SK-N-SH treated with all-trans-retinoic acid at 6 μM for 48 hours (cell line): ENCODE measurements around the gene RIPOR2.

Experiments
- ATAC-seq: fragments of 200-7000 bp; cut with Tn5 transposase; 3 replicates; pipeline ENCODE4 v1.9.1; 2020; ENCODE audit warnings: mild to moderate bottlenecking, moderate library complexity
- ARNTL ChIP-seq: fragments of 450-650 bp; formaldehyde crosslinking; IDR thresholded peaks from 2 replicates; pipeline ENCODE4 v1.5.0; 2020; ENCODE audit warnings: low read depth, mild to moderate bottlenecking, moderate library complexity, borderline replicate concordance
- CREB5 ChIP-seq: fragments of 250-450 bp; sonication (Bioruptor Pico); IDR thresholded peaks from 2 replicates; pipeline ENCODE4 v1.5.1; 2020; ENCODE audit warnings: low read depth, mild to moderate bottlenecking, moderate library complexity
- CSDC2 ChIP-seq: fragments of 250-450 bp; sonication (Bioruptor Pico); IDR thresholded peaks from 2 replicates; pipeline ENCODE4 v1.5.0; 2020; ENCODE audit warnings: mild to moderate bottlenecking, moderate library complexity
- ESRRG ChIP-seq: fragments of 250-450 bp; sonication (Bioruptor Pico); IDR thresholded peaks from 2 replicates; pipeline ENCODE4 v1.6.1; 2021; ENCODE audit warnings: mild to moderate bottlenecking
- GLIS3 ChIP-seq: fragments of 250-450 bp; sonication (Bioruptor Pico); IDR thresholded peaks from 2 replicates; pipeline ENCODE4 v1.5.0; 2020; ENCODE audit warnings: mild to moderate bottlenecking, moderate library complexity
- ISL1 ChIP-seq: fragments of 250-450 bp; sonication (Bioruptor Pico); IDR thresholded peaks from 2 replicates; pipeline ENCODE4 v2.1.2; 2022; ENCODE audit warnings: mild to moderate bottlenecking, moderate library complexity
- OSR1 ChIP-seq: fragments of 250-450 bp; sonication (Bioruptor Pico); IDR thresholded peaks from 2 replicates; pipeline ENCODE4 v1.8.0; 2022; ENCODE audit warnings: moderate library complexity, mild to moderate bottlenecking, inconsistent platforms
- PATZ1 ChIP-seq: fragments of 250-450 bp; sonication (Bioruptor Pico); IDR thresholded peaks from 2 replicates; pipeline ENCODE4 v1.8.0; 2020; ENCODE audit warnings: mild to moderate bottlenecking, moderate library complexity, borderline replicate concordance
- POU6F1 ChIP-seq: fragments of 250-450 bp; sonication (Bioruptor Pico); IDR thresholded peaks from 2 replicates; pipeline ENCODE4 v1.8.0; 2021; ENCODE audit warnings: low read depth, mild to moderate bottlenecking, moderate library complexity, borderline replicate concordance
- PPARA ChIP-seq: fragments of 250-450 bp; sonication (Bioruptor Pico); IDR thresholded peaks from 2 replicates; pipeline ENCODE4 v1.5.0; 2020; ENCODE audit warnings: mild to moderate bottlenecking, borderline replicate concordance
- RARB ChIP-seq: fragments of 250-450 bp; sonication (Bioruptor Pico); IDR thresholded peaks from 2 replicates; pipeline ENCODE4 v1.8.0; 2021; ENCODE audit warnings: mild to moderate bottlenecking, moderate library complexity
- SNAI2 ChIP-seq: fragments of 250-450 bp; sonication (Bioruptor Pico); IDR thresholded peaks from 2 replicates; pipeline ENCODE4 v1.5.0; 2020; ENCODE audit warnings: mild to moderate bottlenecking, moderate library complexity
- TCF4 ChIP-seq: fragments of 250-450 bp; sonication (Bioruptor Pico); IDR thresholded peaks from 2 replicates; pipeline ENCODE4 v1.8.0; 2021; ENCODE audit warnings: mild to moderate bottlenecking, moderate library complexity, borderline replicate concordance
- TSHZ2 ChIP-seq: fragments of 250-450 bp; sonication (Bioruptor Pico); IDR thresholded peaks from 2 replicates; pipeline ENCODE4 v1.5.0; 2020; ENCODE audit warnings: mild to moderate bottlenecking, moderate library complexity
- ZC3H10 ChIP-seq: fragments of 250-450 bp; sonication (Bioruptor Pico); IDR thresholded peaks from 2 replicates; pipeline ENCODE4 v1.5.1; 2021; ENCODE audit warnings: mild to moderate bottlenecking, moderate library complexity
- ZFP3 ChIP-seq: fragments of 250-450 bp; sonication (Bioruptor Pico); IDR thresholded peaks from 2 replicates; pipeline ENCODE4 v1.5.0; 2020; ENCODE audit warnings: mild to moderate bottlenecking, moderate library complexity
- ZFP30 ChIP-seq: fragments of 450-650 bp; formaldehyde crosslinking; IDR thresholded peaks from 2 replicates; pipeline ENCODE4 v1.5.0; 2022; ENCODE audit warnings: mild to moderate bottlenecking, moderate library complexity
- ZNF565 ChIP-seq: fragments of 450-650 bp; formaldehyde crosslinking; conservative IDR thresholded peaks from 2 replicates; pipeline ENCODE4 v1.5.0; 2020; ENCODE audit warnings: low read depth, mild to moderate bottlenecking, moderate library complexity
- ZNF70 ChIP-seq: fragments of 450-650 bp; formaldehyde crosslinking; IDR thresholded peaks from 2 replicates; pipeline ENCODE4 v1.5.0; 2020; ENCODE audit warnings: mild to moderate bottlenecking, moderate library complexity
- ZNF8 ChIP-seq: fragments of 450-650 bp; formaldehyde crosslinking; IDR thresholded peaks from 2 replicates; pipeline ENCODE4 v1.5.0; 2020; ENCODE audit warnings: mild to moderate bottlenecking, moderate library complexity

Gene RIPOR2

GRCh38 chr6:24961852-24962251, 26.1 kb upstream of the RIPOR2 start:
- ATAC-seq, result no peak
- TF ChIP-seq OSR1 (CRISPR knock-in tag) (no peak), ZNF70 (CRISPR knock-in tag) (no peak), ZFP3 (CRISPR knock-in tag) (no peak), ARNTL (CRISPR knock-in tag) (no peak), ZFP30 (CRISPR knock-in tag) (no peak), GLIS3 (CRISPR knock-in tag) (no peak), POU6F1 (CRISPR knock-in tag) (no peak), ZNF565 (no peak), SNAI2 (CRISPR knock-in tag) (no peak), ZC3H10 (CRISPR knock-in tag) (no peak), CREB5 (CRISPR knock-in tag) (no peak), PPARA (CRISPR knock-in tag) (no peak), TCF4 (CRISPR knock-in tag) (no peak), ESRRG (CRISPR knock-in tag) (no peak), ZNF8 (CRISPR knock-in tag) (no peak), CSDC2 (CRISPR knock-in tag) (no peak), TSHZ2 (no peak)
- TF ChIP-seq, all 23 proteins: peak for 0

GRCh38 chr6:24960991-24961475, 25.3 kb upstream of the RIPOR2 start:
- no peak for TF ChIP-seq RARB (CRISPR knock-in tag)
- no peak for TF ChIP-seq PPARA (CRISPR knock-in tag)
- no peak for TF ChIP-seq TSHZ2
- TF ChIP-seq SNAI2 (CRISPR knock-in tag), result no peak
- TF ChIP-seq ZC3H10 (CRISPR knock-in tag), result no peak
- no peak for TF ChIP-seq ISL1 (CRISPR knock-in tag)
- TF ChIP-seq ZNF565, result no peak
- TF ChIP-seq CSDC2 (CRISPR knock-in tag), result no peak
- TF ChIP-seq PATZ1 (CRISPR knock-in tag), result no peak
- TF ChIP-seq ZFP30 (CRISPR knock-in tag), result no peak
- ATAC-seq, result no peak

GRCh38 chr6:24959319-24959718, 23.6 kb upstream of the RIPOR2 start:
- ATAC-seq, result no peak
- TF ChIP-seq CREB5 (CRISPR knock-in tag), result no peak
- no peak for TF ChIP-seq ZNF70 (CRISPR knock-in tag)
- no peak for TF ChIP-seq POU6F1 (CRISPR knock-in tag)
- TF ChIP-seq, all 23 proteins: peak for 0
